GM12864 (cell line): Measurements from ENCODE around the gene EPHA6.
"Not testable (repeated sequence)": the region's sequence is repeated elsewhere in the genome, so short reads cannot be mapped to it uniquely, and the experiment has no call there.

Experiments
- DNase-seq: peaks from one replicate; pipeline ENCODE4 v3.0.0-alpha.2; 2011; ENCODE audit warnings: low read depth
- H3K4me3 ChIP-seq: 2 replicates; pipeline ENCODE4 v1.5.1; 2011; ENCODE audit warnings: mild to moderate bottlenecking, low read depth, low read length, control low read depth
- CTCF ChIP-seq: IDR thresholded peaks from 2 replicates; pipeline ENCODE4 v1.5.1; 2011; ENCODE audit warnings: low read depth, mild to moderate bottlenecking, moderate library complexity, low read length, control low read depth, inconsistent platforms; ENCODE audit errors: missing control alignments

The EPHA6 gene

GRCh38 chr3:97010881-97011657 is 196.7 kb downstream of the EPHA6 start:
- no peak for TF ChIP-seq CTCF
- no peak for DNase-seq
- H3K4me3 ChIP-seq: no peak overlapping the region

GRCh38 chr3:97021778-97022177 is 207.4 kb downstream of the EPHA6 start:
- no peak for TF ChIP-seq CTCF
- H3K4me3 ChIP-seq: no peak overlapping the region
- DNase-seq: no peak

- not testable (repeated sequence) for H3K4me3 ChIP-seq, DNase-seq
Observed at GRCh38 chr3:97025612-97026011, 211.2 kb downstream of the EPHA6 start.

GRCh38 chr3:97029972-97030371 is 215.6 kb downstream of the EPHA6 start:
- H3K4me3 ChIP-seq: no peak overlapping the region
- DNase-seq: no peak
- TF ChIP-seq CTCF: no peak

GRCh38 chr3:97037294-97037943 is 223.0 kb downstream of the EPHA6 start:
- TF ChIP-seq CTCF: no peak
- H3K4me3 ChIP-seq: no peak overlapping the region
- no peak for DNase-seq

GRCh38 chr3:97043411-97043810 is 229.0 kb downstream of the EPHA6 start:
- no peak overlapping the region for H3K4me3 ChIP-seq
- no peak for TF ChIP-seq CTCF
- DNase-seq: no peak

GRCh38 chr3:97057365-97057764 is 243.0 kb downstream of the EPHA6 start:
- no peak for DNase-seq
- H3K4me3 ChIP-seq: no peak overlapping the region
- no peak for TF ChIP-seq CTCF
